PFSK-1 (cell line): Measurements from ENCODE around the gene CLSTN1.

Source experiments
- POLR2AphosphoS5 ChIP-seq: IDR thresholded peaks from 2 replicates; pipeline ENCODE4 v1.6.1; 2012; ENCODE audit warnings: low read depth, mild to moderate bottlenecking, control low read depth, low read length, moderate library complexity
- REST ChIP-seq, 2 experiments: IDR thresholded peaks; 2 replicates each; pipeline versions ENCODE4 v1.6.1 to v1.8.0; 2011 to 2012; ENCODE audit warnings: low read depth in 2 of 2, low read length in 2 of 2, control low read depth in 1 of 2, inconsistent platforms in 1 of 2, mild to moderate bottlenecking in 1 of 2, moderate library complexity in 1 of 2; ENCODE audit not compliant: insufficient read depth in 1 of 2
- SIN3A ChIP-seq: IDR thresholded peaks from 2 replicates; pipeline ENCODE4 v1.6.1; 2012; ENCODE audit warnings: mild to moderate bottlenecking, low read length, moderate library complexity, borderline replicate concordance; ENCODE audit not compliant: insufficient read depth
- TAF1 ChIP-seq: IDR thresholded peaks from 2 replicates; pipeline ENCODE4 v1.6.1; 2012; ENCODE audit warnings: low read length, control low read depth, borderline replicate concordance; ENCODE audit not compliant: insufficient read depth

GRCh38 chr1:9706178-9706577 lies 117.6 kb downstream of the CLSTN1 start:
- TF ChIP-seq POLR2AphosphoS5 = no peak
- no peak for TF ChIP-seq TAF1
- no peak for TF ChIP-seq SIN3A
- TF ChIP-seq REST (IDR thresholded peaks at IDR 0.05; ENCODE audit: insufficient read depth in 1 of 2, low read depth in 2 of 2, low read length in 2 of 2) = no peak
